DND-41 (cell line): ENCODE measurements around the gene HOOK1.

Experiments
- ATAC-seq: fragments of 200-7000 bp; cut with Tn5 transposase; 3 replicates; pipeline ENCODE4 v1.9.1; 2021; ENCODE audit warnings: low read depth; ENCODE audit not compliant: insufficient read depth
- DNase-seq: peaks from one replicate; pipeline ENCODE4 v3.0.0-alpha.2; 2020
- H2AFZ ChIP-seq: 2 replicates; pipeline ENCODE4 v1.6.0; 2012; ENCODE audit warnings: low read depth, low read length
- H3K27ac ChIP-seq: 2 replicates; pipeline ENCODE4 v1.5.1; 2012; ENCODE audit warnings: low read length, inconsistent platforms
- H3K27me3 ChIP-seq: fragments of 200-600 bp; sonication (generic); 2 replicates; pipeline ENCODE4 v1.6.0; 2012; ENCODE audit warnings: low read length, mild to moderate bottlenecking, inconsistent platforms; ENCODE audit not compliant: insufficient read depth, poor library complexity
- H3K36me3 ChIP-seq: 2 replicates; pipeline ENCODE4 v1.5.1; 2012; ENCODE audit warnings: low read length, inconsistent platforms; ENCODE audit not compliant: insufficient read depth
- H3K4me1 ChIP-seq: 2 replicates; pipeline ENCODE4 v1.5.1; 2012; ENCODE audit warnings: mild to moderate bottlenecking, low read length; ENCODE audit not compliant: insufficient read depth
- H3K4me2 ChIP-seq: 2 replicates; pipeline ENCODE4 v1.6.0; 2012; ENCODE audit warnings: mild to moderate bottlenecking, moderate library complexity, low read length, inconsistent platforms; ENCODE audit not compliant: insufficient read depth
- H3K4me3 ChIP-seq, 2 experiments: fragments of 200-600 bp in 1 of 2; shearing (Covaris generic) in 1 of 2; 2 replicates each; pipeline ENCODE4 v1.5.1; 2012 to 2016; ENCODE audit warnings: inconsistent platforms in 2 of 2, low read length in 2 of 2, mild to moderate bottlenecking in 2 of 2, low read depth in 1 of 2, moderate library complexity in 1 of 2
- H3K79me2 ChIP-seq: 2 replicates; pipeline ENCODE4 v1.6.0; 2012; ENCODE audit warnings: low read length, inconsistent platforms; ENCODE audit not compliant: insufficient read depth
- H3K9ac ChIP-seq: 2 replicates; pipeline ENCODE4 v1.6.0; 2012; ENCODE audit warnings: low read depth, mild to moderate bottlenecking, inconsistent platforms, low read length, moderate library complexity
- H3K9me3 ChIP-seq: 2 replicates; pipeline ENCODE4 v1.5.1; 2012; ENCODE audit warnings: low read length, moderate library complexity, mild to moderate bottlenecking, inconsistent platforms; ENCODE audit not compliant: insufficient read depth, severe bottlenecking
- H4K20me1 ChIP-seq: 2 replicates; pipeline ENCODE4 v1.6.0; 2012; ENCODE audit warnings: low read length; ENCODE audit not compliant: insufficient read depth
- CTCF ChIP-seq: IDR thresholded peaks from 2 replicates; pipeline ENCODE4 v1.5.1; 2012; ENCODE audit warnings: borderline replicate concordance, low read length, moderate library complexity, mild to moderate bottlenecking; ENCODE audit not compliant: poor library complexity, severe bottlenecking; ENCODE audit errors: extremely low read depth
- EZH2 ChIP-seq: IDR thresholded peaks from 3 replicates; pipeline ENCODE4 v1.6.1; 2012; ENCODE audit warnings: borderline replicate concordance, low read depth, mild to moderate bottlenecking, moderate library complexity, low read length, inconsistent platforms; ENCODE audit not compliant: severe bottlenecking

Gene HOOK1

GRCh38 chr1:59816318-59816878, 1.6 kb downstream of the HOOK1 start:
- Histone ChIP-seq H3K4me1 (no peaks in the 10 kb centered on the region), H3K4me2 (no peak overlapping the region), H3K36me3 (no peaks in the 10 kb centered on the region), H2AFZ (no peak overlapping the region), H3K9me3 (no peaks in the 10 kb centered on the region), H4K20me1 (no peaks in the 10 kb centered on the region), H3K4me3 (no peak overlapping the region), H3K9ac (no peak overlapping the region), H3K79me2 (no peaks in the 10 kb centered on the region), H3K27me3 (peaks cover 7% of the 10 kb centered on the region), H3K27ac (no peak overlapping the region)
- no peak for DNase-seq
- TF ChIP-seq CTCF (no peak), EZH2 (no peak)
- no peak for ATAC-seq

GRCh38 chr1:59819566-59820438, 5.1 kb downstream of the HOOK1 start:
- no peaks in the 10 kb centered on the region for H3K9me3 ChIP-seq
- peaks cover 7% of the 10 kb centered on the region for H3K27me3 ChIP-seq
- H4K20me1 ChIP-seq: no peaks in the 10 kb centered on the region
- H3K4me1 ChIP-seq: no peaks in the 10 kb centered on the region
- no peak overlapping the region for H3K4me2 ChIP-seq
- no peak overlapping the region for H3K27ac ChIP-seq
- H3K9ac ChIP-seq: no peak overlapping the region
- no peak overlapping the region for H3K4me3 ChIP-seq
- DNase-seq (no peak), ATAC-seq (no peak)
- no peaks in the 10 kb centered on the region for H3K36me3 ChIP-seq
- TF ChIP-seq CTCF (no peak), EZH2 (no peak)
- H2AFZ ChIP-seq: no peak overlapping the region
- no peaks in the 10 kb centered on the region for H3K79me2 ChIP-seq

GRCh38 chr1:59827055-59827643, 12.4 kb downstream of the HOOK1 start:
- Histone ChIP-seq H3K9me3 (no peaks in the 10 kb centered on the region), H3K27ac (no peak overlapping the region), H2AFZ (no peak overlapping the region), H3K4me3 (no peak overlapping the region), H3K36me3 (no peaks in the 10 kb centered on the region), H3K4me2 (no peak overlapping the region), H3K79me2 (no peaks in the 10 kb centered on the region), H3K4me1 (no peaks in the 10 kb centered on the region), H4K20me1 (no peaks in the 10 kb centered on the region), H3K27me3 (no peaks in the 10 kb centered on the region), H3K9ac (no peak overlapping the region)
- no peak for DNase-seq
- ATAC-seq: no peak
- TF ChIP-seq CTCF (no peak), EZH2 (no peak)
